IMR-90 (cell line): ENCODE data around the gene NCKAP5. TPM values are rescaled to one million over a fixed set of nuclear protein-coding genes. Genes with fewer than 3 reads are reported as not detected.

ENCODE experiments used
- ATAC-seq: fragments of 200-7000 bp; cut with Tn5 transposase; 2 replicates; pipeline ENCODE4 v1.9.1; 2020; ENCODE audit warnings: low read depth, mild to moderate bottlenecking, moderate library complexity
- BruUV-seq: library from RNA; stranded (reverse); fragments of 400-500 nt; replicated peaks from 2 replicates; lab custom pipeline; 2021; lab: Mats Ljungman, UMichigan
- CTCF ChIA-PET: fragments of 300-600 bp; formaldehyde crosslinking; extraction: SDS; loops from one replicate; lab custom pipeline; 2021; ENCODE audit warnings: antibody characterized with exemption; lab: Yijun Ruan, JAX
- POLR2A ChIA-PET: fragments of 300-600 bp; sonication (Branson Sonifier 250); formaldehyde crosslinking; loops from one replicate; lab custom pipeline; 2022; ENCODE audit warnings: antibody characterized with exemption; ENCODE audit not compliant: unreplicated experiment; lab: Charles Lee
- DNase-seq: peaks from one replicate; pipeline ENCODE4 v3.0.0; 2013
- H2AFZ ChIP-seq: replicated peaks from 2 replicates; pipeline ENCODE3; 2013; ENCODE audit warnings: low read length, mild to moderate bottlenecking; ENCODE audit not compliant: poor library complexity
- H2AK5ac ChIP-seq: 2 replicates; pipeline ENCODE4 v1.6.1; 2013; ENCODE audit warnings: low read depth, low read length, inconsistent platforms
- H2AK9ac ChIP-seq: replicated peaks from 2 replicates; pipeline ENCODE3; 2013; ENCODE audit warnings: mild to moderate bottlenecking, low read depth, low read length, moderate library complexity; ENCODE audit not compliant: poor library complexity
- H2BK120ac ChIP-seq: 2 replicates; pipeline ENCODE4 v1.6.1; 2013; ENCODE audit warnings: low read depth, low read length, inconsistent platforms
- H2BK15ac ChIP-seq: 3 replicates; pipeline ENCODE4 v1.6.1; 2013; ENCODE audit warnings: low read depth, low read length, inconsistent platforms
- H2BK20ac ChIP-seq: 2 replicates; pipeline ENCODE4 v1.6.1; 2013; ENCODE audit warnings: low read depth, mild to moderate bottlenecking, inconsistent platforms, low read length, moderate library complexity
- H2BK5ac ChIP-seq: 2 replicates; pipeline ENCODE4 v1.6.1; 2013; ENCODE audit warnings: mild to moderate bottlenecking, low read depth, low read length, inconsistent platforms; ENCODE audit not compliant: poor library complexity, severe bottlenecking
- H3K14ac ChIP-seq: replicated peaks from 2 replicates; pipeline ENCODE4 v1.6.1; 2013; ENCODE audit warnings: low read depth, low read length, inconsistent platforms
- H3K18ac ChIP-seq: 2 replicates; pipeline ENCODE4 v1.6.1; 2013; ENCODE audit warnings: low read depth, low read length, control low read depth
- H3K23ac ChIP-seq: 2 replicates; pipeline ENCODE4 v1.6.1; 2013; ENCODE audit warnings: low read depth, low read length, inconsistent platforms
- H3K27ac ChIP-seq: 2 replicates; pipeline ENCODE4 v1.5.1; 2013; ENCODE audit warnings: mild to moderate bottlenecking, control low read depth, low read length; ENCODE audit not compliant: insufficient read depth
- H3K27me3 ChIP-seq: 2 replicates; pipeline ENCODE4 v1.6.1; 2013; ENCODE audit warnings: low read length; ENCODE audit not compliant: control insufficient read depth, insufficient read depth
- H3K36me3 ChIP-seq: 2 replicates; pipeline ENCODE4 v1.6.1; 2013; ENCODE audit warnings: low read length, mixed read lengths; ENCODE audit not compliant: control insufficient read depth, insufficient read depth
- H3K4ac ChIP-seq: 2 replicates; pipeline ENCODE4 v1.6.1; 2013; ENCODE audit warnings: low read depth, low read length, inconsistent platforms
- H3K4me1 ChIP-seq: 2 replicates; pipeline ENCODE4 v1.6.1; 2013; ENCODE audit warnings: low read length, mixed read lengths; ENCODE audit not compliant: control insufficient read depth, insufficient read depth
- H3K4me2 ChIP-seq: 2 replicates; pipeline ENCODE4 v1.6.1; 2013; ENCODE audit warnings: low read depth, mild to moderate bottlenecking, control low read depth, low read length, moderate library complexity
- H3K4me3 ChIP-seq: 2 replicates; pipeline ENCODE4 v1.5.1; 2013; ENCODE audit warnings: low read depth, mild to moderate bottlenecking, control low read depth, low read length, moderate library complexity; ENCODE audit not compliant: insufficient read depth
- H3K56ac ChIP-seq: 2 replicates; pipeline ENCODE4 v1.6.1; 2013; ENCODE audit warnings: low read length, inconsistent platforms; ENCODE audit not compliant: insufficient read depth; ENCODE audit errors: extremely low read depth
- H3K79me1 ChIP-seq, 2 experiments: 2 replicates each; pipeline ENCODE4 v1.6.1; 2013; ENCODE audit warnings: low read length in 2 of 2, inconsistent platforms in 1 of 2, low read depth in 1 of 2
- H3K9ac ChIP-seq: 2 replicates; pipeline ENCODE4 v1.6.1; 2013; ENCODE audit warnings: low read depth, low read length, control low read depth
- H3K9me1 ChIP-seq: 2 replicates; pipeline ENCODE4 v1.6.1; 2013; ENCODE audit warnings: low read length, inconsistent platforms; ENCODE audit not compliant: insufficient read depth
- H3K9me3 ChIP-seq: 2 replicates; pipeline ENCODE4 v1.6.1; 2013; ENCODE audit warnings: low read length; ENCODE audit not compliant: control insufficient read depth, insufficient read depth
- H4K20me1 ChIP-seq: 2 replicates; pipeline ENCODE4 v1.6.1; 2013; ENCODE audit warnings: low read length, inconsistent platforms; ENCODE audit not compliant: insufficient read depth
- H4K5ac ChIP-seq: 2 replicates; pipeline ENCODE4 v1.6.1; 2013; ENCODE audit warnings: mild to moderate bottlenecking, low read depth, low read length, control low read depth
- H4K8ac ChIP-seq, 2 experiments: 2 replicates each; pipeline ENCODE4 v1.6.1; 2013; ENCODE audit warnings: low read depth in 2 of 2, low read length in 2 of 2, control low read depth in 1 of 2, inconsistent platforms in 1 of 2
- H4K91ac ChIP-seq: 2 replicates; pipeline ENCODE4 v1.6.1; 2013; ENCODE audit warnings: low read depth, low read length, inconsistent platforms; ENCODE audit not compliant: insufficient read depth
- CHD1 ChIP-seq: IDR thresholded peaks from 2 replicates; pipeline ENCODE4 v1.6.1; 2012; ENCODE audit warnings: low read depth, low read length, improper control_type of control experiment
- MAFK ChIP-seq: IDR thresholded peaks from 2 replicates; pipeline ENCODE4 v1.6.1; 2012; ENCODE audit warnings: low read depth, low read length, improper control_type of control experiment
- MAZ ChIP-seq: IDR thresholded peaks from 2 replicates; pipeline ENCODE4 v1.6.1; 2012; ENCODE audit warnings: low read depth, mild to moderate bottlenecking, low read length, improper control_type of control experiment, moderate library complexity, borderline replicate concordance
- MXI1 ChIP-seq: IDR thresholded peaks from 2 replicates; pipeline ENCODE4 v1.6.1; 2012; ENCODE audit warnings: low read depth, mild to moderate bottlenecking, low read length, moderate library complexity, borderline replicate concordance
- NFE2L2 ChIP-seq: fragments of 150-350 bp; IDR thresholded peaks from 2 replicates; pipeline ENCODE4 v1.6.1; 2016; ENCODE audit warnings: low read depth, mild to moderate bottlenecking, low read length
- POLR2A ChIP-seq: IDR thresholded peaks from 2 replicates; pipeline ENCODE4 v1.6.1; 2012; ENCODE audit warnings: mild to moderate bottlenecking, low read depth, low read length
- RAD21 ChIP-seq: IDR thresholded peaks from 2 replicates; pipeline ENCODE4 v1.6.1; 2012; ENCODE audit warnings: low read length, improper control_type of control experiment
- SMC3 ChIP-seq: fragments of 150-350 bp; IDR thresholded peaks from 2 replicates; pipeline ENCODE4 v1.6.1; 2016; ENCODE audit warnings: low read depth, mild to moderate bottlenecking, antibody characterized with exemption, low read length, moderate library complexity
- whole genome bisulfite sequencing, 2 experiments: methylation state at CpG; one replicate each; pipeline versions ENCODE4 v1.1.5 to v1.1.7; 2013; ENCODE audit warnings: missing lambda C conversion rate in 2 of 2; ENCODE audit not compliant: insufficient read length in 1 of 2; ENCODE audit errors: extremely low coverage in 2 of 2; 5-methylcytosine and 5-hydroxymethylcytosine counted together
- dilution Hi-C: fragments of 300-500 bp; cut with HindIII; formaldehyde crosslinking; loops from one replicate; pipeline ENCODE4 v1.14.3; 2018; ENCODE audit warnings: low sequenced_read_pairs; ENCODE audit not compliant: unreplicated experiment
- in situ Hi-C: fragments of 300-500 bp; cut with MboI; formaldehyde crosslinking; loops from 3 replicates; pipeline ENCODE4 v1.14.3; 2019; ENCODE audit warnings: low sequenced_read_pairs, inconsistent platforms, mixed read lengths
- intact Hi-C: fragments of 100-400 bp; cut with micrococcal nuclease; formaldehyde crosslinking; loops from 2 replicates; pipeline ENCODE4 v1.10.0; 2022
- polyA plus RNA-seq, 3 experiments: library from polyadenylated mRNA; depleted of rRNA; stranded (reverse); fragments of >200 nt; gene quantifications; 2 replicates each; pipeline ENCODE4 v1.2.3, GENCODE V29; 2012; ENCODE audit warnings: low replicate concordance in 1 of 3
- total RNA-seq: library from RNA; depleted of rRNA; stranded (reverse); fragments of >200 nt; gene quantifications from 2 replicates; pipeline ENCODE4 v1.2.3, GENCODE V29; 2012

The NCKAP5 gene
- total and polyA plus RNA-seq, 2 of the 4 experiments (the other 2 are of a cell fraction), result 2.7 to 3.9 TPM

DNA sequence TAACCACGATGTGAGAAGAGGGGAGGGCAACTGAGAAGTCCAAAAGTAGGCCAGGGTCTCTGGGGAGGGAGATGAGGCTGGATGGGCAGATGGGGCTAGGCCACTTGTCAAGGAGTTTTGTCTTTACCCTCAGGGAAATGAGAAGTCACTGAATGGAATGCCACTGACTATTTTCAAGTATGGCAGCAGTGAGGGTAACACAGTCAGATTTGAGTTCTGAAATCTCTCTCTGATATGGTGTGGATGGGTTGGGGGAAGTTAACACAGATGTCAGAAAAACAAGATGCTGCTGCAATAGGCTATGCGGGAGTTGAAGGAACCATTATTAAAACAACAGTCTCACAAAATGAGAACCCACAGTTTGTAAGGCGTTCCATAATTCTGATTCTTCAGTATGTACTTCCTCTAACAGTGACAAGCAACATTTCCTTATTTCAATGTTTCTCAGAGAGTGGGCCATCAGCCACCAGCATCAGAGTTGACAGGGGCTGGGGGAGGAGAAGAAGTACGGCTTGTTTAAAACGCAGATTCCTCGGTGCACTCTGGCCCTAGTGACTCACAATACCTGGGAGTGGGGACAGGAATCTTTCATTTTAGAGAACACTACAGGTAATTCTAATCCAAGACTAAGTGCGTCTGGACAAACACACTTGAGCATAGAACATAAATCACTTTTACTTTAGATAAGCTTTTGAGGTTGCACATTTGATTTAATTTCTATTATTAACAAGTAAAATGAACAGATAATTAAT is 596.8 kb downstream of the NCKAP5 start (continued):
- no peak for TF ChIP-seq SMC3

DNA sequence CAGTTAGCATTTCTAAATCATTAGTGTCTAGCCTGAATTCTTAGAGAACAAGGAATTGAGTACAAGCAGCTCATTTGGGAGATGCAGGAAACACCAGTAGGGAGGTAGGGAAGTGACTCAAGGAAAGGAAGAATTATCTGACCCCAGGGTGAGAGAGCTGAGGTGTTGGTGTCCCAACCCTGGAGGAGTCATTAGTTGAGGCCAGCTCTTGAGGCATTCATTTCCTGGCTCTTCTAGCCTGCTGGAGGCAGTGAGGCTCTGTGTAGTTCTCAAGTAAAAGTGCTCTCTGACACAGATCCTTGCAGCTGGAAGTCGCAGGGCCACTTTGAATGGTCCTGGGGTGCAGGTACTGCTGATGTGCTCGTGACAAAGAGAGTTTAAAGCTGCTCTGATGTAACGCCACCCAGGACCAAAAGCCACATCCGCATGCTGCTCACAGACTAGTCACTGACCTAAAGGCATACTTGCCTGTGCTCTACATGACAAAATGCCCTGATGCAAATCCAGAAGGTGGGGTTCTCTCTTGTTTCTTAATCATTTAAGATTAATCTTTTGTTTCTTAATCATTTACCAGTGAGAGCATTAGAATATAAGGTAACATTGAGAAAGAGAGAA is 598.8 kb downstream of the NCKAP5 start:
- Histone ChIP-seq H2BK15ac (no peak overlapping the region), H2AFZ (no peak overlapping the region), H3K56ac (no peak overlapping the region), H2AK9ac (peak overlapping the region; percentile 73), H3K18ac (no peak overlapping the region), H3K9me3 (no peaks in the 10 kb centered on the region), H3K79me1 (peaks cover 10 to 48% of the 10 kb centered on the region in 2 experiments), H3K9ac (no peak overlapping the region), H4K5ac (no peak overlapping the region), H3K4me3 (no peak overlapping the region), H3K14ac (peak overlapping the region; percentile 61; the same call in 1 of the 2 replicates), H2BK20ac (no peak overlapping the region), H4K91ac (no peak overlapping the region), H4K20me1 (peaks cover 11% of the 10 kb centered on the region; the same call in 1 of the 2 replicates), H3K27ac (no peak overlapping the region), H2BK120ac (no peak overlapping the region), H3K4me2 (no peak overlapping the region), H4K8ac (peak overlapping the region in 1 of 2 experiments; percentile 15; a peak in 1 of 4 replicates), H3K4ac (peak overlapping the region; percentile 37; the same call in 1 of the 2 replicates), H3K36me3 (no peaks in the 10 kb centered on the region), H2BK5ac (no peak overlapping the region), H3K9me1 (peaks cover 12% of the 10 kb centered on the region), H3K27me3 (no peaks in the 10 kb centered on the region), H3K4me1 (peaks cover 2% of the 10 kb centered on the region), H2AK5ac (peak overlapping the region; percentile 87), H3K23ac (no peak overlapping the region)
- in situ Hi-C loops, result no loop called here
- POLR2A ChIA-PET, result no interaction called here
- 90% methylated on average over 2 of the region's 4 CpGs; no CpG with 5 or more reads in 1 of the 2 experiments for WGBS, 2 experiments
- intact Hi-C loops, result no loop called here
- TF ChIP-seq MAZ (no peak), RAD21 (no peak), NFE2L2 (no peak), MXI1 (no peak), CHD1 (no peak), POLR2A (no peak), MAFK (no peak)
- no peak for ATAC-seq
- dilution Hi-C loops, result no loop called here
- CTCF ChIA-PET, result no interaction called here
- no TSS peak for BruUV-seq
- peak; percentile 42 for DNase-seq
